ENCODE data around the gene USP3.

The USP3 gene

GRCh38 chr15:63469190-63469589 lies 35.2 kb upstream of the USP3 start:
- TF ChIP-seq FOXP2 (optimal IDR thresholded peaks at IDR 0.05; ENCODE audit: borderline replicate concordance, extremely low read depth, extremely low read length, insufficient read depth) (no peak), POLR2AphosphoS5 (IDR thresholded peaks at IDR 0.05; ENCODE audit: low read depth, low read length) (no peak), TAF1 (IDR thresholded peaks at IDR 0.05; ENCODE audit: borderline replicate concordance, insufficient read depth, low read length) (no peak), SIN3A (IDR thresholded peaks at IDR 0.05; ENCODE audit: borderline replicate concordance, insufficient read depth, low read length) (no peak), REST (IDR thresholded peaks at IDR 0.05; ENCODE audit: insufficient read depth in 1 of 2, low read depth in 2 of 2, low read length in 2 of 2) (no peak)

GRCh38 chr15:63469984-63470383 lies 34.4 kb upstream of the USP3 start:
- no peak for TF ChIP-seq TAF1 (IDR thresholded peaks at IDR 0.05; ENCODE audit: borderline replicate concordance, insufficient read depth, low read length)
- no peak for TF ChIP-seq REST (IDR thresholded peaks at IDR 0.05; ENCODE audit: insufficient read depth in 1 of 2, low read depth in 2 of 2, low read length in 2 of 2)
- no peak for TF ChIP-seq POLR2AphosphoS5 (IDR thresholded peaks at IDR 0.05; ENCODE audit: low read depth, low read length)
- no peak for TF ChIP-seq FOXP2 (optimal IDR thresholded peaks at IDR 0.05; ENCODE audit: borderline replicate concordance, extremely low read depth, extremely low read length, insufficient read depth)
- no peak for TF ChIP-seq SIN3A (IDR thresholded peaks at IDR 0.05; ENCODE audit: borderline replicate concordance, insufficient read depth, low read length)

DNA sequence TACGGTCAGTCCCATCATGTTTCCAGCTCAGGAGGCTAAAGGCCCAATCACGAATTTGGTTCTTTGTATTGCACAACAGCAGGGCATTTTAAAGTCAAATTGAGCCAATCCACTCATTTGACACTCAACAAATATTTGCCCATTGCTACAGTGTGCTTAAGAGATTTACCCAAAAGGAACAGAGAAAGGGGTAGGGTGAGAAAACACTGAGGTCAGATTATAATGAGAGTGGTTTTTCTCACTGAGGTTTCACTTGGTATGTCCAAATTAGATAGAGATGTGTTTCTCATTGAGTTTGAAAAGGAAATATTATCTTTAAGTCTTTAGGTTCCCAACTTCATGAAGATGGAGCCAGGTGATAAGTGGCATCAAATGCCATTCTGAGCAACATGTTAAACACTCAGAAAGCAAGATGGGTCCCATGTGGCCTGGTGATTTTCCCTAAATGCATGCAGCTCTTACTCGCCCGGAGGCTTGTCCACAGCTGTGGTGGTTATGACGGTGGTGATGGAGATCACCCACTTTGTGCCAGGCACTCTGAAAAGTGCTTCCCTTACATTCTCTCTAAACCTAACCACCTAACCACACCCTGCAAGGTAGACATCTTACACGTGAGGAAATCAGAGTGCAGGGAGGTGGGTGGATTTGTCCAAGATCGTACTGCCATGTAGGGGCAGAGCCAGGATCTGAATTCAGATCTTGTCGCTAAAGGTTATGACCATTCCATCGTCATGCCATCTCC lies 31.2 kb upstream of the USP3 start:
- no peak for TF ChIP-seq REST (IDR thresholded peaks at IDR 0.05; ENCODE audit: insufficient read depth in 1 of 2, low read depth in 2 of 2, low read length in 2 of 2)
- TF ChIP-seq TAF1 (IDR thresholded peaks at IDR 0.05; ENCODE audit: borderline replicate concordance, insufficient read depth, low read length): no peak
- TF ChIP-seq FOXP2 (optimal IDR thresholded peaks at IDR 0.05; ENCODE audit: borderline replicate concordance, extremely low read depth, extremely low read length, insufficient read depth): no peak
- TF ChIP-seq SIN3A (IDR thresholded peaks at IDR 0.05; ENCODE audit: borderline replicate concordance, insufficient read depth, low read length): no peak
- TF ChIP-seq POLR2AphosphoS5 (IDR thresholded peaks at IDR 0.05; ENCODE audit: low read depth, low read length): no peak

DNA sequence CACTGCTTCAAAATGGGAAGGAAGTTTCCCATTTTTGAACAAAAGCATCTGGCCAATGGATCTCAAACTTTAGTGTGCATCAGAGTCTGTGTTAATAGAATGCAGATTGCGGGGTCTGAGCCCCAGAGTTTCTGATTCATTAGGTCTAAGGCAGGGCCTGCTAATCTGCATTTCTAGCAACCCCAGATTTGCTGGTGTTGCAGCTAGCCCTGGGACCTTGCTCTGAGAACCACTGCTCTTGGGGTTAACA lies 30.7 kb upstream of the USP3 start:
- TF ChIP-seq POLR2AphosphoS5 (IDR thresholded peaks at IDR 0.05; ENCODE audit: low read depth, low read length) (no peak), REST (IDR thresholded peaks at IDR 0.05; ENCODE audit: insufficient read depth in 1 of 2, low read depth in 2 of 2, low read length in 2 of 2) (no peak), TAF1 (IDR thresholded peaks at IDR 0.05; ENCODE audit: borderline replicate concordance, insufficient read depth, low read length) (no peak), SIN3A (IDR thresholded peaks at IDR 0.05; ENCODE audit: borderline replicate concordance, insufficient read depth, low read length) (no peak), FOXP2 (optimal IDR thresholded peaks at IDR 0.05; ENCODE audit: borderline replicate concordance, extremely low read depth, extremely low read length, insufficient read depth) (no peak)

Data from PFSK-1 (cell line).